Measurements from ENCODE around the gene POC1A. TPM values are rescaled to one million over a fixed set of nuclear protein-coding genes. Genes with fewer than 3 reads are reported as not detected.

Gene POC1A
- total and polyA plus RNA-seq, 10 of the 15 experiments (the other 5 are each of a cell fraction or from before 2014, with no cell fraction given) = 8.5 to 49.8 (median 23.5) TPM

DNA sequence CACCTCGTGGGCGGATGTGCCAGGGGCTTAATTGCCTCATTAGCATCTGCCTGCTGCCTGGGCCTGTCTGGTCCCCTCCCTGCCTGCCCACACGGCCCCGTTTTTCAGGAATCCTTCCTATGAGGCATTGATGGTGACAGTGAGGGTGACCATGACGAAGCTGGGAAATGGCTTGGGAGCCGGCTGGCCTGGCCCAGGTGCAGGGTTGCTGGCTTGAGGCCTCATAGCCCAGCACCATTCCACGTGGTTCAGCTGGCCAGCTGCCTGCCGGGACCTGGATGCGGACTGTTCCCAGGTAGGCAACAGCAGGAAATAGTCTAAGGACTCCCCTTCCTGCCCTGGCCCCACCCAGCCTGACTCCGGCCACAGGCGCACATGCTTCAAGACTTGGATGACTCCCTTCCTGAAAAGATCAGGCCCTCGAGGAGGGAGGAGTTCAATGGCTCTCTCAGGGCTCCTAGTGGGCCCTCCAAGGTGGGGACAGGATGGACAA lies 88.9 kb downstream of the POC1A start:
- no peak overlapping the region for H3K4me3 ChIP-seq
- H4K20me1 ChIP-seq (ENCODE audit: control insufficient read depth, insufficient read depth) = no peaks in the 10 kb centered on the region
- H3K79me2 ChIP-seq (ENCODE audit: control insufficient read depth, insufficient read depth, low read length) = no peaks in the 10 kb centered on the region
- intact Hi-C loops (cut with micrococcal nuclease; ENCODE audit: unreplicated experiment) = no loop called here
- H3K9me3 ChIP-seq (replicated peaks; ENCODE audit: control insufficient read depth, insufficient read depth, low read length) = no peaks in the 10 kb centered on the region
- ChIA-PET SMC1A (ENCODE audit: uncharacterized antibody, unreplicated experiment) (no interaction called here), POLR2A (interaction anchor here (0.8 to 1.1 kb wide), 2 partner anchors 12 to 21 kb away, joined by 3 read pairs; no protein-coding TSS in a partner anchor), RAD21 (ENCODE audit: unreplicated experiment) (no interaction called here), CTCF (interaction anchor here (1.5 kb wide), 1 partner anchor 9 kb away, joined by 5 read pairs; the partner anchor contains the start of gene DUSP7)
- H3K27me3 ChIP-seq (replicated peaks in 1 of 2; ENCODE audit: control insufficient read depth in 2 of 2, insufficient read depth in 2 of 2, low read length in 1 of 2) = no peaks in the 10 kb centered on the region
- 43% methylated on average over 12 of the region's 12 CpGs for WGBS (ENCODE audit: insufficient coverage, insufficient replicate concordance, low lambda C conversion rate, missing lambda C conversion rate)
- DNase-seq (ENCODE audit: low read depth, low spot score) = no peak
- no peak overlapping the region for H3K4me2 ChIP-seq (ENCODE audit: control insufficient read depth, insufficient read depth)
- H3K27ac ChIP-seq (ENCODE audit: control insufficient read depth, insufficient read depth) = no peak overlapping the region
- no peak overlapping the region for H2AFZ ChIP-seq (ENCODE audit: control insufficient read depth, low read depth, low read length)
- peaks cover 21% of the 10 kb centered on the region for H3K4me1 ChIP-seq (ENCODE audit: control insufficient read depth, insufficient read depth, low read length)
- no peak for ATAC-seq
- no peaks in the 10 kb centered on the region for H3K36me3 ChIP-seq (ENCODE audit: control insufficient read depth in 2 of 2, insufficient read depth in 2 of 2, low read length in 1 of 2)
- H3K9ac ChIP-seq (ENCODE audit: control insufficient read depth, insufficient read depth, low read length) = no peak overlapping the region
- in situ Hi-C loops (cut with MboI) = no loop called here
- no TSS peak for BruUV-seq (replicated peaks)
- no peak for FAIRE-seq
- TF ChIP-seq, protein P1, sequence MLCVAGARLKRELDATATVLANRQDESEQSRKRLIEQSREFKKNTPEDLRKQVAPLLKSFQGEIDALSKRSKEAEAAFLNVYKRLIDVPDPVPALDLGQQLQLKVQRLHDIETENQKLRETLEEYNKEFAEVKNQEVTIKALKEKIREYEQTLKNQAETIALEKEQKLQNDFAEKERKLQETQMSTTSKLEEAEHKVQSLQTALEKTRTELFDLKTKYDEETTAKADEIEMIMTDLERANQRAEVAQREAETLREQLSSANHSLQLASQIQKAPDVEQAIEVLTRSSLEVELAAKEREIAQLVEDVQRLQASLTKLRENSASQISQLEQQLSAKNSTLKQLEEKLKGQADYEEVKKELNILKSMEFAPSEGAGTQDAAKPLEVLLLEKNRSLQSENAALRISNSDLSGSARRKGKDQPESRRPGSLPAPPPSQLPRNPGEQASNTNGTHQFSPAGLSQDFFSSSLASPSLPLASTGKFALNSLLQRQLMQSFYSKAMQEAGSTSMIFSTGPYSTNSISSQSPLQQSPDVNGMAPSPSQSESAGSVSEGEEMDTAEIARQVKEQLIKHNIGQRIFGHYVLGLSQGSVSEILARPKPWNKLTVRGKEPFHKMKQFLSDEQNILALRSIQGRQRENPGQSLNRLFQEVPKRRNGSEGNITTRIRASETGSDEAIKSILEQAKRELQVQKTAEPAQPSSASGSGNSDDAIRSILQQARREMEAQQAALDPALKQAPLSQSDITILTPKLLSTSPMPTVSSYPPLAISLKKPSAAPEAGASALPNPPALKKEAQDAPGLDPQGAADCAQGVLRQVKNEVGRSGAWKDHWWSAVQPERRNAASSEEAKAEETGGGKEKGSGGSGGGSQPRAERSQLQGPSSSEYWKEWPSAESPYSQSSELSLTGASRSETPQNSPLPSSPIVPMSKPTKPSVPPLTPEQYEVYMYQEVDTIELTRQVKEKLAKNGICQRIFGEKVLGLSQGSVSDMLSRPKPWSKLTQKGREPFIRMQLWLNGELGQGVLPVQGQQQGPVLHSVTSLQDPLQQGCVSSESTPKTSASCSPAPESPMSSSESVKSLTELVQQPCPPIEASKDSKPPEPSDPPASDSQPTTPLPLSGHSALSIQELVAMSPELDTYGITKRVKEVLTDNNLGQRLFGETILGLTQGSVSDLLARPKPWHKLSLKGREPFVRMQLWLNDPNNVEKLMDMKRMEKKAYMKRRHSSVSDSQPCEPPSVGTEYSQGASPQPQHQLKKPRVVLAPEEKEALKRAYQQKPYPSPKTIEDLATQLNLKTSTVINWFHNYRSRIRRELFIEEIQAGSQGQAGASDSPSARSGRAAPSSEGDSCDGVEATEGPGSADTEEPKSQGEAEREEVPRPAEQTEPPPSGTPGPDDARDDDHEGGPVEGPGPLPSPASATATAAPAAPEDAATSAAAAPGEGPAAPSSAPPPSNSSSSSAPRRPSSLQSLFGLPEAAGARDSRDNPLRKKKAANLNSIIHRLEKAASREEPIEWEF (IDR thresholded peaks at IDR 0.05; ENCODE audit: insufficient replicate concordance, low read depth, low read length) = no peak
- TF ChIP-seq TARDBP (IDR thresholded peaks at IDR 0.05; ENCODE audit: borderline replicate concordance) (no peak), IKZF2 (IDR thresholded peaks at IDR 0.05) (no peak), SMAD1 (IDR thresholded peaks at IDR 0.05; ENCODE audit: low read depth, partially characterized antibody) (no peak), IRF3 (IDR thresholded peaks at IDR 0.05) (no peak), SUZ12 (IDR thresholded peaks at IDR 0.05; ENCODE audit: unreplicated experiment) (no peak), RELA (IDR thresholded peaks at IDR 0.05; ENCODE audit: borderline replicate concordance, partially characterized antibody) (no peak), EP300 (IDR thresholded peaks at IDR 0.05; ENCODE audit: borderline replicate concordance in 1 of 2, control insufficient read depth in 1 of 2, low read depth in 2 of 2, low read length in 2 of 2) (no peak)
- TF ChIP-seq, protein P2, sequence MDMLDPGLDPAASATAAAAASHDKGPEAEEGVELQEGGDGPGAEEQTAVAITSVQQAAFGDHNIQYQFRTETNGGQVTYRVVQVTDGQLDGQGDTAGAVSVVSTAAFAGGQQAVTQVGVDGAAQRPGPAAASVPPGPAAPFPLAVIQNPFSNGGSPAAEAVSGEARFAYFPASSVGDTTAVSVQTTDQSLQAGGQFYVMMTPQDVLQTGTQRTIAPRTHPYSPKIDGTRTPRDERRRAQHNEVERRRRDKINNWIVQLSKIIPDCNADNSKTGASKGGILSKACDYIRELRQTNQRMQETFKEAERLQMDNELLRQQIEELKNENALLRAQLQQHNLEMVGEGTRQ (IDR thresholded peaks at IDR 0.05; ENCODE audit: borderline replicate concordance, low read depth, low read length) = no peak
- TF ChIP-seq, protein P3, sequence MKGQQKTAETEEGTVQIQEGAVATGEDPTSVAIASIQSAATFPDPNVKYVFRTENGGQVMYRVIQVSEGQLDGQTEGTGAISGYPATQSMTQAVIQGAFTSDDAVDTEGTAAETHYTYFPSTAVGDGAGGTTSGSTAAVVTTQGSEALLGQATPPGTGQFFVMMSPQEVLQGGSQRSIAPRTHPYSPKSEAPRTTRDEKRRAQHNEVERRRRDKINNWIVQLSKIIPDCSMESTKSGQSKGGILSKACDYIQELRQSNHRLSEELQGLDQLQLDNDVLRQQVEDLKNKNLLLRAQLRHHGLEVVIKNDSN (IDR thresholded peaks at IDR 0.05; ENCODE audit: borderline replicate concordance, extremely low read length, insufficient read depth, low read depth, low read length) = no peak
- TF ChIP-seq, protein P4, sequence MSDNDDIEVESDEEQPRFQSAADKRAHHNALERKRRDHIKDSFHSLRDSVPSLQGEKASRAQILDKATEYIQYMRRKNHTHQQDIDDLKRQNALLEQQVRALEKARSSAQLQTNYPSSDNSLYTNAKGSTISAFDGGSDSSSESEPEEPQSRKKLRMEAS (IDR thresholded peaks at IDR 0.05; ENCODE audit: low read depth, low read length) = no peak

Data from GM12878 (cell line).